Cerebellar nuclear complex (tissue), 1 donor: ENCODE results near the gene MYD88.
"Not testable (repeated sequence)": the region's sequence is repeated elsewhere in the genome, so short reads cannot be mapped to it uniquely, and the experiment has no call there.

Source experiments
- DNase-seq, 2 experiments: peaks; one replicate each; lab custom pipeline; 2025; lab: John Stamatoyannopoulos, UW

MYD88 gene

GRCh38 chr3:38142959-38143358, 4.5 kb downstream of the MYD88 start:
- DNase-seq = no peak

DNA sequence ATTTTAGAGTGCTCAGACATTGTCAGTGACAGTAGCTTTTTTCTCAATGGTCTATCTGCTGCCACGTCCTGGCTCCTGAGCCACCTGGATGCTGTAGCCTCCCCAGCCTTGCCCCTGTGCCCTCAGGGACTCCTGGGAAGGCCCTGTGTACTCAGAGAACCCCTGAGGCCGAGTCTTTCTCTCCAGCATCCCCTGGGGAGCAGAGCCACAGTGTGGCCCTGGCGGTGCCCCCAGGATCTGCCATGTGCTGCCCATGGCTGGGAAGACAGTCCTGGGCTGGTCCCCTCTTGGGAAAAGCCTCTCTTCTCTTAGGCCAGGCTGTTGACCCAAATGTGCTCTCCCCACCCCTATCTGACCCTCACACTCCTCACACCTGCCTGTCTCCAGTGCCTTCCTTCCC, 5.0 kb downstream of the MYD88 start:
- no peak for DNase-seq

DNA sequence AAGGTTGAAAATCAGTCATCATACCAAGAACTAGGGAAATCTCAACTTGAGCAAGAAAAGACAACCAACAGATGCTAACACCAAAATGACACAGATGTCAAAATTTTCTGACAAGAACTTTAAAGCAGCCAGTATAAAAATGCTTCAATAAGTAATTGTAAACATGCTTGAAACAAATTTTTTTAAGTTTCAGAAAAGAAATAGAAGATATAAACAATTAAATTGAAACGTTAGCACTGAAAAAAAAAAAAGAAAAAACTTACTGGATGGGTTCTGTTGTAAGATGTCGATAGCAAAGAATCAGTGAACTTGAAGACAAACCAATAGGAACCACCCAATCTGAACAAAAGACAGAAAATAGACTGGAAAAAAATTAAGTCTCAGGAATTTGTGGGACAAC, 8.0 kb downstream of the MYD88 start:
- no peak for DNase-seq

- no peak for DNase-seq
These were observed 9.0 kb downstream of the MYD88 start for GRCh38 chr3:38147421-38147820.

- DNase-seq = no peak
These were observed 9.9 kb downstream of the MYD88 start for GRCh38 chr3:38148311-38148882.

DNA sequence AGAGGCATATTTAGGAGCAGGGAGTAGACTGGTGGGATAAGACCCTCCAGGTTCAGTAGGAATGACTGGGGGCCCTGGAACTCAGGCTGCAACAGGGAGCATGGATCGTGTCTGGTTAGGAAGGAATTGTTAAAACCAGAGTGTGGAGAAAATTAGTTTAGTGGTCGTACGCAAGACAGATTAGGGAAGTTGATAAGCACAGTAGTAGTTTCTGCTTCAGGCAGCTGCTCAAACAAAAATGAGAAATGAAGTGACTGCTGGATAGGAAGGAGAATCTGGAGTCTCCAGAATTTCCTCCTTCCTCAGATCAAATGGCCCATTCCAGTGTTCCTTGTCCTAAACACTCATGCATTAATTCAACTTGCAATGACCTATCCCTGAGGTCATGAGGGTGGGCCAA, 11.2 kb downstream of the MYD88 start:
- DNase-seq = no peak

- DNase-seq = no peak
These were observed 12.5 kb downstream of the MYD88 start for GRCh38 chr3:38150780-38151528.

- no peak for DNase-seq
These were observed 13.3 kb downstream of the MYD88 start for GRCh38 chr3:38151667-38152265.

DNA sequence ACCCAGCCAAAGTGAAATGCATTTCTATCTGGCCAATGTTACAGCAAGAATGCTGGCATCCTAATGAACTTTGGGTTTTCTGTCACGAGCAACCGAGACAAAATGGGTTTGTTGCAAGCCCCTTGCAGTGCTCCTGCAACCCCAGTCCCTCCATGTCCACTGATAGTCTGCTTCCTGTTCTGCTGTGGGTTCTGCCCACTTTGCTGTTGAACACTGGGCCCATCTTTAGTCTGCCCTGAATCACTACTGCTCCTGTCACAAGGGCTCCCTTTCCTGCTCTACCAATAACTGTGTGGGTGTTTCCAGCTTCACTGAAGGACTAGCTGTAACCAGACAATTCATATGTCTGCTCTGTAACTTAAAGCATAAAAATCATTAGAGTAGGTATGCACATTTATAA, 14.1 kb downstream of the MYD88 start:
- no peak for DNase-seq

- no peak for DNase-seq
These were observed 14.8 kb downstream of the MYD88 start for GRCh38 chr3:38153221-38153620.

- no peak for DNase-seq
These were observed 15.6 kb downstream of the MYD88 start for GRCh38 chr3:38154033-38154494.

DNA sequence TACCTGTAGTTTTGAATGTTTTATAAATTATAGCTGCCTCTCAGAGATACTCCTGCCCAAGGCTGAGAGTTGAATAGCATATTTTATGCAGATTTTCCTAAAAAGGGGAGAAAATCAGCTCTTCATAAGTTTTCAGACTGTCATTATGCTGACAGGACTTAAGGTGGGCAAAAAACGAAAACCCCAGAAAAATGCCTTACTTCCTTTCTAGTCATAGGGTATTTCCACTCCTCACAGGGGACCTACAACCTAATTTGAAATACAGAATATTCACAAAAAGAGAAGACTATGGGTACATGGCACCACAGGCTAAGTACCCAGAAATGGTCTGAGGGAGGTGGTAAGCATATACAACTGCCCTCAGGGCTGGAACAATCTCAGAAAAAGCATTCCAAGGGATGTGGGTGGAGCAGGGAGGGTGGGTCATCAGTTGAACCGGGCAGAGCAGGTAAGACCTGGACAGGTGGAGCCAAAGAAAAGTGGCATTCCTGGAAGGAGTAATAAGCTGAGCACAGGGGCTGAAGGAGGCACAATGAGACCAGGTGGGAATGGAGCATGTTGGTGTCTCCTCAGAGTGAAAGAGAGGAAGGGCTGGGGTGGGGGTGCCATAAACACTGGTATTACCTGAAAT, 16.3 kb downstream of the MYD88 start:
- DNase-seq = no peak

GRCh38 chr3:38155825-38156224, 17.4 kb downstream of the MYD88 start:
- no peak for DNase-seq

GRCh38 chr3:38157117-38157516, 18.7 kb downstream of the MYD88 start:
- no peak for DNase-seq

GRCh38 chr3:38157595-38157994, 19.1 kb downstream of the MYD88 start:
- DNase-seq = no peak

DNA sequence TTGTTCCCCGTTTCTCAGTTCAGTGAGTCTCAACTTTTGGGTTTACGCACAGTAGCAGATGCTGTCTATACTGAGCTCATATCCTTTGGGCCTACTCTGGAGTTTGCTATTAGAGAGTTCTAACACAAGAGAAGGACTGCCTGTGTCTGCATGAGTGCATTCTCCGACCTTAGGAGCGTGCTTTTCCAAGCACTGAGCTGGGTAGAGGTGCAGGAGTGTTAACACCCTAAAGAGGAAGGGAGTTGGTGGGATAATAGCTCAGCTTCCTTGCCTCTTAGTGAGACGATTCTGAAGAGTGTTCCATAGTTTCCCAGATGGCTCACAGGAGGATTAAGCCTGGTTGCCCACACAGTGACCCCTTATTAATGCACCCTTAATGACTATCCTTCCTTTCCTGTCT, 20.0 kb downstream of the MYD88 start:
- no peak for DNase-seq

GRCh38 chr3:38160704-38161103, 22.2 kb downstream of the MYD88 start:
- DNase-seq = not testable (repeated sequence)

GRCh38 chr3:38163117-38163840, 24.8 kb downstream of the MYD88 start:
- no peak for DNase-seq

- DNase-seq = no peak
These were observed 25.6 kb downstream of the MYD88 start for GRCh38 chr3:38163841-38164642.

DNA sequence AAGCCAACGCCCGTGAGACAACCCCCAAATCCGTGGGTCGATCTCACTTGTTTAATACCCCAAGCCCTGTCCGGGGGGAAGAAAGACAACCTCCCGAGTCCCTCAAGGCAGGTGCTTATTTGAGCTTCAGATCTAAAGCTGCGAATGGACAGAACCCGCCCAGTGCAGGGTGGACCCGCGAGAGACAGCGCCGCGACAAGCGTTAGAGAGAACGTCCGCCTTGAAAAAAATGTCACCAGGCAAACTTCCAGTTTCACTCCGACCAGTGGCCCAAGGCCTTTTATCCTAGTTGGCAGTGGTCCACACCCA, 26.1 kb downstream of the MYD88 start:
- no peak for DNase-seq

- DNase-seq = peak; percentile 94 to 97
These were observed 26.7 kb downstream of the MYD88 start, which contains the start of gene OXSR1 for GRCh38 chr3:38164952-38165721. Gene OXSR1 (plus strand): TSS chr3:38165537. CDS start chr3:38165877, 340 bp downstream.
